ELF-1 (cell line): ENCODE results near the gene ADGB.

Source experiments
- DNase-seq: peaks from one replicate; pipeline ENCODE4 v3.0.0-alpha.2; 2016; ENCODE audit warnings: low read depth, low spot score

The ADGB gene

GRCh38 chr6:146862508-146862919 lies 263.7 kb downstream of the ADGB start:
- no peak for DNase-seq

GRCh38 chr6:146864300-146864699 lies 265.5 kb downstream of the ADGB start:
- DNase-seq, result no peak

- DNase-seq, result no peak
These were observed 266.1 kb downstream of the ADGB start for GRCh38 chr6:146864885-146865284.
